ENCODE data around the gene PLEKHA4.
"Not testable (repeated sequence)": the region's sequence is repeated elsewhere in the genome, so short reads cannot be mapped to it uniquely, and the experiment has no call there.

The PLEKHA4 gene

GRCh38 chr19:48868114-48868886 lies at the start of gene PLEKHA4:
Gene PLEKHA4, minus strand, starts transcription at chr19:48868617. Its CDS starts 997 bp downstream, at chr19:48867620.
- Histone ChIP-seq H3K27me3 (ENCODE audit: control insufficient read depth, insufficient read depth, low read length) (no peaks in the 10 kb centered on the region), H3K36me3 (ENCODE audit: control insufficient read depth, insufficient read depth, low read length) (peaks cover 1% of the 10 kb centered on the region), H3K4me3 (ENCODE audit: low read length) (peak within 1 kb of the TSS; percentile 26), H3K4me1 (ENCODE audit: control insufficient read depth, insufficient read depth, low read length) (peaks cover 29% of the 10 kb centered on the region), H3K9ac (ENCODE audit: low read length) (peak within 1 kb of the TSS; percentile 74), H3K9me3 (ENCODE audit: control insufficient read depth, low read length) (no peaks in the 10 kb centered on the region)

GRCh38 chr19:48918071-48918470 lies 49.7 kb upstream of the PLEKHA4 start:
- H3K36me3 ChIP-seq (ENCODE audit: control insufficient read depth, insufficient read depth, low read length), result peaks cover 11% of the 10 kb centered on the region
- no peaks in the 10 kb centered on the region for H3K4me1 ChIP-seq (ENCODE audit: control insufficient read depth, insufficient read depth, low read length)
- no peaks in the 10 kb centered on the region for H3K9me3 ChIP-seq (ENCODE audit: control insufficient read depth, low read length)
- no peaks in the 10 kb centered on the region for H3K27me3 ChIP-seq (ENCODE audit: control insufficient read depth, insufficient read depth, low read length)
- no peak overlapping the region for H3K9ac ChIP-seq (ENCODE audit: low read length)
- no peak overlapping the region for H3K4me3 ChIP-seq (ENCODE audit: low read length)

GRCh38 chr19:48915757-48916156 lies 47.3 kb upstream of the PLEKHA4 start:
- Histone ChIP-seq H3K36me3 (ENCODE audit: control insufficient read depth, insufficient read depth, low read length) (peaks cover 17% of the 10 kb centered on the region), H3K9me3 (ENCODE audit: control insufficient read depth, low read length) (no peaks in the 10 kb centered on the region), H3K4me1 (ENCODE audit: control insufficient read depth, insufficient read depth, low read length) (no peaks in the 10 kb centered on the region), H3K27me3 (ENCODE audit: control insufficient read depth, insufficient read depth, low read length) (no peaks in the 10 kb centered on the region), H3K4me3 (ENCODE audit: low read length) (no peak overlapping the region), H3K9ac (ENCODE audit: low read length) (no peak overlapping the region)

- Histone ChIP-seq H3K36me3 (ENCODE audit: control insufficient read depth, insufficient read depth, low read length) (peaks cover 17% of the 10 kb centered on the region), H3K4me1 (ENCODE audit: control insufficient read depth, insufficient read depth, low read length) (no peaks in the 10 kb centered on the region), H3K9me3 (ENCODE audit: control insufficient read depth, low read length) (no peaks in the 10 kb centered on the region), H3K27me3 (ENCODE audit: control insufficient read depth, insufficient read depth, low read length) (no peaks in the 10 kb centered on the region), H3K9ac (ENCODE audit: low read length) (no peak overlapping the region), H3K4me3 (ENCODE audit: low read length) (no peak overlapping the region)
Observed at GRCh38 chr19:48914181-48914580, 45.8 kb upstream of the PLEKHA4 start.

- Histone ChIP-seq H3K27me3 (ENCODE audit: control insufficient read depth, insufficient read depth, low read length) (no peaks in the 10 kb centered on the region), H3K9me3 (ENCODE audit: control insufficient read depth, low read length) (no peaks in the 10 kb centered on the region), H3K36me3 (ENCODE audit: control insufficient read depth, insufficient read depth, low read length) (peaks cover 14% of the 10 kb centered on the region), H3K4me1 (ENCODE audit: control insufficient read depth, insufficient read depth, low read length) (no peaks in the 10 kb centered on the region), H3K4me3 (ENCODE audit: low read length) (no peak overlapping the region), H3K9ac (ENCODE audit: low read length) (no peak overlapping the region)
Observed at GRCh38 chr19:48913114-48913889, 44.9 kb upstream of the PLEKHA4 start.

GRCh38 chr19:48910803-48911202 lies 42.4 kb upstream of the PLEKHA4 start:
- Histone ChIP-seq H3K9ac (ENCODE audit: low read length) (no peak overlapping the region), H3K27me3 (ENCODE audit: control insufficient read depth, insufficient read depth, low read length) (no peaks in the 10 kb centered on the region), H3K9me3 (ENCODE audit: control insufficient read depth, low read length) (no peaks in the 10 kb centered on the region), H3K4me3 (ENCODE audit: low read length) (no peak overlapping the region), H3K4me1 (ENCODE audit: control insufficient read depth, insufficient read depth, low read length) (no peaks in the 10 kb centered on the region), H3K36me3 (ENCODE audit: control insufficient read depth, insufficient read depth, low read length) (peaks cover 12% of the 10 kb centered on the region)

GRCh38 chr19:48909424-48910077 lies 41.1 kb upstream of the PLEKHA4 start:
- H3K36me3 ChIP-seq (ENCODE audit: control insufficient read depth, insufficient read depth, low read length), result peaks cover 17% of the 10 kb centered on the region
- H3K4me3 ChIP-seq (ENCODE audit: low read length); H3K9ac ChIP-seq (ENCODE audit: low read length); H3K27me3 ChIP-seq (ENCODE audit: control insufficient read depth, insufficient read depth, low read length); H3K4me1 ChIP-seq (ENCODE audit: control insufficient read depth, insufficient read depth, low read length); H3K9me3 ChIP-seq (ENCODE audit: control insufficient read depth, low read length): not testable (repeated sequence)

- H3K27me3 ChIP-seq (ENCODE audit: control insufficient read depth, insufficient read depth, low read length), result no peaks in the 10 kb centered on the region
- peaks cover 17% of the 10 kb centered on the region for H3K36me3 ChIP-seq (ENCODE audit: control insufficient read depth, insufficient read depth, low read length)
- H3K4me1 ChIP-seq (ENCODE audit: control insufficient read depth, insufficient read depth, low read length), result no peaks in the 10 kb centered on the region
- H3K9ac ChIP-seq (ENCODE audit: low read length), result no peak overlapping the region
- no peaks in the 10 kb centered on the region for H3K9me3 ChIP-seq (ENCODE audit: control insufficient read depth, low read length)
- H3K4me3 ChIP-seq (ENCODE audit: low read length), result no peak overlapping the region
Observed at GRCh38 chr19:48907671-48908070, 39.3 kb upstream of the PLEKHA4 start.

GRCh38 chr19:48906324-48906723 lies 37.9 kb upstream of the PLEKHA4 start:
- no peak overlapping the region for H3K4me3 ChIP-seq (ENCODE audit: low read length)
- H3K9me3 ChIP-seq (ENCODE audit: control insufficient read depth, low read length), result no peaks in the 10 kb centered on the region
- no peaks in the 10 kb centered on the region for H3K4me1 ChIP-seq (ENCODE audit: control insufficient read depth, insufficient read depth, low read length)
- H3K27me3 ChIP-seq (ENCODE audit: control insufficient read depth, insufficient read depth, low read length), result no peaks in the 10 kb centered on the region
- H3K36me3 ChIP-seq (ENCODE audit: control insufficient read depth, insufficient read depth, low read length), result peaks cover 11% of the 10 kb centered on the region
- H3K9ac ChIP-seq (ENCODE audit: low read length), result no peak overlapping the region

- H3K4me1 ChIP-seq (ENCODE audit: control insufficient read depth, insufficient read depth, low read length), result no peaks in the 10 kb centered on the region
- H3K4me3 ChIP-seq (ENCODE audit: low read length), result no peak overlapping the region
- no peaks in the 10 kb centered on the region for H3K9me3 ChIP-seq (ENCODE audit: control insufficient read depth, low read length)
- no peak overlapping the region for H3K9ac ChIP-seq (ENCODE audit: low read length)
- H3K27me3 ChIP-seq (ENCODE audit: control insufficient read depth, insufficient read depth, low read length), result no peaks in the 10 kb centered on the region
- peaks cover 5% of the 10 kb centered on the region for H3K36me3 ChIP-seq (ENCODE audit: control insufficient read depth, insufficient read depth, low read length)
Observed at GRCh38 chr19:48905664-48906063, 37.2 kb upstream of the PLEKHA4 start.

- not testable (repeated sequence) for H3K36me3 ChIP-seq (ENCODE audit: control insufficient read depth, insufficient read depth, low read length); H3K27me3 ChIP-seq (ENCODE audit: control insufficient read depth, insufficient read depth, low read length); H3K9me3 ChIP-seq (ENCODE audit: control insufficient read depth, low read length); H3K4me3 ChIP-seq (ENCODE audit: low read length); H3K4me1 ChIP-seq (ENCODE audit: control insufficient read depth, insufficient read depth, low read length); H3K9ac ChIP-seq (ENCODE audit: low read length)
Observed at GRCh38 chr19:48903788-48904187, 35.4 kb upstream of the PLEKHA4 start.

- not testable (repeated sequence) for H3K27me3 ChIP-seq (ENCODE audit: control insufficient read depth, insufficient read depth, low read length); H3K4me1 ChIP-seq (ENCODE audit: control insufficient read depth, insufficient read depth, low read length); H3K36me3 ChIP-seq (ENCODE audit: control insufficient read depth, insufficient read depth, low read length); H3K9me3 ChIP-seq (ENCODE audit: control insufficient read depth, low read length); H3K9ac ChIP-seq (ENCODE audit: low read length); H3K4me3 ChIP-seq (ENCODE audit: low read length)
Observed at GRCh38 chr19:48902291-48902690, 33.9 kb upstream of the PLEKHA4 start.
